Fibroblast of lung (primary cell): ENCODE data around the gene TMEM52. TPM values are rescaled to one million over a fixed set of nuclear protein-coding genes. Genes with fewer than 3 reads are reported as not detected.
A peak's percentile ranks its signal among the peaks of the same experiment; 100 is the strongest.

Experiments
- DNase-seq, 2 donors: peaks; one replicate each; pipeline versions ENCODE4 v3.0.0 to v3.0.0-alpha.2; 2010; ENCODE audit warnings: low read depth in 2 of 2
- H2AFZ ChIP-seq: 2 replicates; pipeline ENCODE4 v1.5.1; 2012; ENCODE audit warnings: low read length, control low read depth, inconsistent platforms
- H3K27ac ChIP-seq: 2 replicates; pipeline ENCODE4 v1.5.1; 2011; ENCODE audit warnings: low read length, control low read depth; ENCODE audit not compliant: insufficient read depth
- H3K27me3 ChIP-seq: 2 replicates; pipeline ENCODE4 v1.5.1; 2011; ENCODE audit warnings: mild to moderate bottlenecking, low read length; ENCODE audit not compliant: control insufficient read depth, insufficient read depth
- H3K36me3 ChIP-seq: 2 replicates; pipeline ENCODE4 v1.5.1; 2011; ENCODE audit warnings: low read length; ENCODE audit not compliant: control insufficient read depth, insufficient read depth
- H3K4me1 ChIP-seq: 2 replicates; pipeline ENCODE4 v1.5.1; 2011; ENCODE audit warnings: low read length; ENCODE audit not compliant: control insufficient read depth, insufficient read depth; ENCODE audit errors: extremely low read depth
- H3K4me2 ChIP-seq: 2 replicates; pipeline ENCODE4 v1.5.1; 2011; ENCODE audit warnings: low read length, control low read depth; ENCODE audit not compliant: insufficient read depth; ENCODE audit errors: extremely low read depth
- H3K4me3 ChIP-seq, 4 experiments: fragments of 200-600 bp in 1 of 4; sonication (generic) in 1 of 4; replicated peaks in 1 of 4; 2 replicates each; pipeline ENCODE4 v1.5.1; 2011 to 2016; ENCODE audit warnings: low read length in 4 of 4, low read depth in 3 of 4, mild to moderate bottlenecking in 3 of 4, control low read depth in 2 of 4, inconsistent platforms in 1 of 4, mixed read lengths in 1 of 4; ENCODE audit not compliant: insufficient read depth in 1 of 4; ENCODE audit errors: control extremely low read depth in 1 of 4
- H3K79me2 ChIP-seq: 2 replicates; pipeline ENCODE4 v1.5.1; 2012; ENCODE audit warnings: mild to moderate bottlenecking, low read length, inconsistent platforms; ENCODE audit not compliant: control insufficient read depth, insufficient read depth
- H3K9ac ChIP-seq: 2 replicates; pipeline ENCODE4 v1.5.1; 2011; ENCODE audit warnings: mild to moderate bottlenecking, low read length, control low read depth; ENCODE audit not compliant: insufficient read depth
- H3K9me3 ChIP-seq: 2 replicates; pipeline ENCODE4 v1.5.1; 2012; ENCODE audit warnings: low read depth, low read length; ENCODE audit not compliant: control insufficient read depth, insufficient read depth
- H4K20me1 ChIP-seq: 2 replicates; pipeline ENCODE4 v1.5.1; 2011; ENCODE audit warnings: low read length; ENCODE audit not compliant: control insufficient read depth, insufficient read depth; ENCODE audit errors: extremely low read depth
- CTCF ChIP-seq, 2 donors: IDR thresholded peaks in 1 of 2; conservative IDR thresholded peaks in 1 of 2; 1 replicate in 1 of 2; 2 replicates in 1 of 2; pipeline ENCODE4 v1.5.1; 2011 to 2012; ENCODE audit warnings: low read length in 2 of 2, control low read depth in 1 of 2, inconsistent platforms in 1 of 2, low read depth in 1 of 2, mild to moderate bottlenecking in 1 of 2
- EZH2 ChIP-seq: IDR thresholded peaks from 2 replicates; pipeline ENCODE4 v1.5.1; 2012; ENCODE audit warnings: low read length, control low read depth, mild to moderate bottlenecking; ENCODE audit errors: missing control alignments
- polyA plus RNA-seq, 2 donors: library from polyadenylated mRNA; depleted of rRNA in 1 of 2; stranded (reverse) in 1 of 2; unstranded in 1 of 2; fragments of >200 nt; gene quantifications; 2 replicates each; pipeline ENCODE4 v1.2.1, GENCODE V29; 2011 to 2012; ENCODE audit warnings: missing spikeins in 1 of 2
- total RNA-seq: library from RNA; depleted of rRNA; stranded (reverse); fragments of >200 nt; gene quantifications from 2 replicates; pipeline ENCODE4 v1.2.1, GENCODE V29; 2014

Gene TMEM52
- total and polyA plus RNA-seq, 2 donors (not counting 1 experiment from before 2014, with no cell fraction given), result 0.17 to 0.42 TPM

GRCh38 chr1:1892763-1893120, 26.3 kb downstream of the TMEM52 start:
- Histone ChIP-seq H4K20me1 (peaks cover 4% of the 10 kb centered on the region), H3K9ac (no peak overlapping the region), H3K36me3 (peaks cover 2% of the 10 kb centered on the region), H3K4me3 (peak overlapping the region in 1 of 4 experiments; percentile 65), H3K27ac (no peak overlapping the region), H3K79me2 (peaks cover 31% of the 10 kb centered on the region), H3K4me2 (no peak overlapping the region), H3K9me3 (no peaks in the 10 kb centered on the region), H3K4me1 (peaks cover 11% of the 10 kb centered on the region), H2AFZ (no peak overlapping the region), H3K27me3 (peaks cover 2% of the 10 kb centered on the region)
- TF ChIP-seq EZH2 (no peak), CTCF (conservative IDR thresholded peaks at IDR 0.05 in 1 of 2, IDR thresholded peaks at IDR 0.05 in 1 of 2; ENCODE audit: low read depth in 1 of 2, low read length in 2 of 2) (no peak)
- no peak for DNase-seq

- DNase-seq, result no peak
- Histone ChIP-seq H3K9me3 (no peaks in the 10 kb centered on the region), H3K4me3 (peak overlapping the region; percentile 55 to 65 (median 58)), H3K27ac (no peak overlapping the region), H3K4me2 (peak overlapping the region; percentile 99), H3K9ac (peak overlapping the region; percentile 55), H3K4me1 (peaks cover 11% of the 10 kb centered on the region), H3K27me3 (peaks cover 2% of the 10 kb centered on the region), H2AFZ (no peak overlapping the region), H4K20me1 (peaks cover 4% of the 10 kb centered on the region), H3K36me3 (peaks cover 2% of the 10 kb centered on the region), H3K79me2 (peaks cover 36% of the 10 kb centered on the region)
- TF ChIP-seq EZH2, result no peak
- no peak for TF ChIP-seq CTCF (conservative IDR thresholded peaks at IDR 0.05 in 1 of 2, IDR thresholded peaks at IDR 0.05 in 1 of 2; ENCODE audit: low read depth in 1 of 2, low read length in 2 of 2)
Measured at GRCh38 chr1:1892079-1892762, 26.9 kb downstream of the TMEM52 start.

GRCh38 chr1:1891349-1892078, 27.6 kb downstream of the TMEM52 start:
- peak overlapping the region; percentile 69 for H3K27ac ChIP-seq
- H2AFZ ChIP-seq, result peak overlapping the region; percentile 83
- peaks cover 43% of the 10 kb centered on the region for H3K79me2 ChIP-seq
- TF ChIP-seq EZH2 (no peak), CTCF (conservative IDR thresholded peaks at IDR 0.05 in 1 of 2, IDR thresholded peaks at IDR 0.05 in 1 of 2; ENCODE audit: low read depth in 1 of 2, low read length in 2 of 2) (no peak)
- DNase-seq, result peak; percentile 33 to 52
- peaks cover 11% of the 10 kb centered on the region for H3K4me1 ChIP-seq
- H3K36me3 ChIP-seq, result peaks cover 2% of the 10 kb centered on the region
- H3K27me3 ChIP-seq, result peaks cover 2% of the 10 kb centered on the region
- H3K4me2 ChIP-seq, result peak overlapping the region; percentile 99
- H3K9me3 ChIP-seq, result no peaks in the 10 kb centered on the region
- peak overlapping the region; percentile 93 for H3K9ac ChIP-seq
- H4K20me1 ChIP-seq, result peaks cover 7% of the 10 kb centered on the region
- peak overlapping the region; percentile 55 to 85 (median 58) for H3K4me3 ChIP-seq
